NCI-H1048 (cell line): Measurements from ENCODE around the gene RFC4.

Experiments used
- DNase-seq: peaks from one replicate; lab custom pipeline; 2025; lab: John Stamatoyannopoulos, UW

Gene RFC4

GRCh38 chr3:186786922-186787321 lies 19.4 kb downstream of the RFC4 start:
- DNase-seq, result no peak

- no peak for DNase-seq
Observed at GRCh38 chr3:186785495-186786018, 20.7 kb downstream of the RFC4 start.

- no peak for DNase-seq
Observed at GRCh38 chr3:186784820-186785494, 21.3 kb downstream of the RFC4 start.

- peak; percentile 13 for DNase-seq
Observed at GRCh38 chr3:186783731-186784515, 22.4 kb downstream of the RFC4 start.

- DNase-seq, result peak; percentile 64
Observed at GRCh38 chr3:186783058-186783730, 23.1 kb downstream of the RFC4 start, which contains the start of gene EIF4A2. EIF4A2 (plus strand) TSS chr3:186783577; CDS start chr3:186783611, 34 bp downstream.

GRCh38 chr3:186782542-186783057 lies 23.7 kb downstream of the RFC4 start:
- no peak for DNase-seq

GRCh38 chr3:186779204-186779603 lies 27.1 kb downstream of the RFC4 start:
- DNase-seq, result no peak

GRCh38 chr3:186775999-186776398 lies 30.3 kb downstream of the RFC4 start:
- no peak for DNase-seq

GRCh38 chr3:186772701-186773417 lies 33.4 kb downstream of the RFC4 start:
- DNase-seq, result no peak

- no peak for DNase-seq
Observed at GRCh38 chr3:186772281-186772694, 34.0 kb downstream of the RFC4 start.

GRCh38 chr3:186760897-186761447 lies 45.3 kb downstream of the RFC4 start:
- no peak for DNase-seq

- no peak for DNase-seq
Observed at GRCh38 chr3:186760141-186760833, 46.0 kb downstream of the RFC4 start.

GRCh38 chr3:186759231-186759930 lies 46.9 kb downstream of the RFC4 start:
- DNase-seq, result no peak

GRCh38 chr3:186757686-186758220 lies 48.5 kb downstream of the RFC4 start:
- DNase-seq, result no peak

- no peak for DNase-seq
Observed at GRCh38 chr3:186757214-186757613, 49.1 kb downstream of the RFC4 start.

- DNase-seq, result no peak
Observed at GRCh38 chr3:186754871-186755270, 51.4 kb downstream of the RFC4 start.

- DNase-seq, result no peak
Observed at GRCh38 chr3:186754006-186754405, 52.3 kb downstream of the RFC4 start.

- no peak for DNase-seq
Observed at GRCh38 chr3:186751480-186751879, 54.8 kb downstream of the RFC4 start.

- no peak for DNase-seq
Observed at GRCh38 chr3:186750316-186750715, 56.0 kb downstream of the RFC4 start.

- DNase-seq, result no peak
Observed at GRCh38 chr3:186746008-186746407, 60.3 kb downstream of the RFC4 start.
